Ecto neural progenitor cell (in vitro differentiated cells): ENCODE results near the gene PLP2.

ENCODE experiments used
- DNase-seq: peaks from one replicate; pipeline ENCODE4 v3.0.0-alpha.2; 2018; ENCODE audit warnings: low spot score

Gene PLP2

GRCh38 chrX:49186125-49187027 is 14.7 kb downstream of the PLP2 start, which contains the start of gene PRICKLE3:
PRICKLE3 (minus strand) TSS chrX:49186373; CDS start chrX:49186297, 76 bp downstream.
- peak; percentile 85 for DNase-seq

GRCh38 chrX:49187028-49187394 is 15.3 kb downstream of the PLP2 start:
- no peak for DNase-seq

GRCh38 chrX:49187526-49187925 is 15.8 kb downstream of the PLP2 start:
- DNase-seq, result no peak

GRCh38 chrX:49188468-49189076 is 16.9 kb downstream of the PLP2 start:
- DNase-seq, result no peak

- DNase-seq, result no peak
Observed at GRCh38 chrX:49189606-49190005, 17.9 kb downstream of the PLP2 start.

GRCh38 chrX:49190821-49191573 is 19.3 kb downstream of the PLP2 start:
- peak; percentile 87 for DNase-seq

- DNase-seq, result no peak
Observed at GRCh38 chrX:49191574-49192011, 19.9 kb downstream of the PLP2 start.

- DNase-seq, result no peak
Observed at GRCh38 chrX:49192722-49193328, 21.1 kb downstream of the PLP2 start.

- DNase-seq, result no peak
Observed at GRCh38 chrX:49193542-49193964, 21.9 kb downstream of the PLP2 start.

- no peak for DNase-seq
Observed at GRCh38 chrX:49197543-49198087, 25.9 kb downstream of the PLP2 start.

- no peak for DNase-seq
Observed at GRCh38 chrX:49198540-49199314, 27.0 kb downstream of the PLP2 start.

GRCh38 chrX:49199315-49199595 is 27.6 kb downstream of the PLP2 start:
- DNase-seq, result no peak

GRCh38 chrX:49199906-49200771 is 28.4 kb downstream of the PLP2 start, which contains the start of gene SYP:
SYP (minus strand) TSS chrX:49200193; CDS start chrX:49200186, 7 bp downstream.
- DNase-seq, result peak; percentile 91

GRCh38 chrX:49202022-49202421 is 30.3 kb downstream of the PLP2 start:
- no peak for DNase-seq

GRCh38 chrX:49203536-49203935 is 31.8 kb downstream of the PLP2 start:
- no peak for DNase-seq

GRCh38 chrX:49204017-49204416 is 32.3 kb downstream of the PLP2 start:
- DNase-seq, result no peak

- no peak for DNase-seq
Observed at GRCh38 chrX:49204709-49205108, 33.0 kb downstream of the PLP2 start.

GRCh38 chrX:49205443-49205842 is 33.7 kb downstream of the PLP2 start:
- no peak for DNase-seq

- DNase-seq, result no peak
Observed at GRCh38 chrX:49206543-49206942, 34.8 kb downstream of the PLP2 start.

GRCh38 chrX:49208399-49208798 is 36.7 kb downstream of the PLP2 start:
- DNase-seq, result no peak
